Breast epithelium (tissue), 3 donors: ENCODE measurements around the gene PPM1H.

ENCODE experiments used
- POLR2A ChIP-seq: fragments of 450-650 bp; IDR thresholded peaks from one replicate; pipeline ENCODE4 v1.6.1; 2016; ENCODE audit warnings: antibody characterized with exemption, mild to moderate bottlenecking, moderate library complexity
- POLR2AphosphoS5 ChIP-seq, 3 donors: sonication (generic); formaldehyde crosslinking; IDR thresholded peaks; one replicate each; pipeline ENCODE4 v1.6.1; 2017; ENCODE audit warnings: antibody characterized with exemption in 3 of 3

DNA sequence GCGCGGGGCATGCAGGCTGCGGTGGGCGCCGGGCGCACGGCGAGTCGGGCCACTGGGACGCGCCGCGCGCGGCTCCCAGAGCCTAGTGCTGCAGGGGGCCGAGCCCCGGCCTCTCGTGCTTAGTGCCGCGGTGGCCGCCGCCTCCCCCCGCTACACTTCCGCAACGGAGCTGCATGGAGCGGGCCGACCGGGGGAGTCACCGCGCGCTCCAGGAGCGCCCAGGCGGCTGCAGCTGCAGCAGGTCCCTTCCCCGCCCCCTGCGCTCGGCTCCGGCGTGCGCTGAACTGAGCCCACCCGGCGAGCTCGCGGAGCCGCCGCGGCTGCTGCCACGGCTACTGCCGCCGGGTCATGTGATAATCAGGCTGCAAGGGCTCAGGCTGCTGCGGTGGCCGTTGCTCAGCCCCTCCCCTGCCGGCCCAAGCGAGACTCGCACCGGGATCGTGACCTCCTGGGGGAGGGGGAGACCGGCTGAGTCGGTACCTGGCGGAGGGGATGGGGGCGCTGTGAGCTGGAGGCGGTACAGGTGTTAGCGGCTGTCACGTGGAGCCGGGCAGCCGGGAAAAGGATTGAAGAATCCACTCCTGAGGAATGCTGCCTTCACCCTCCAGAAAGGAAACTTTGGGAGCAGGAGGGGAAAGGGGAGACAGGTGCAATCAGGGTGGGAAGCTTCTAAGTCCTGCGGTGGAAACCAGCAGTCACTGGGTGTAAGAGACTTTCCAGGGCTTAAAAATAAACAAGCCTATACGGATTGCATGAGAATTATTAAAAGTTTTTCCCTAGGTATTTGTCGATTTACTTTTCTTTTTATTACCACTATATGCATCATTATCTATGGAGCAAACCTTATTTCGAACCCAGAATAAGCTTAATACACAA, at the start of gene PPM1H:
- TF ChIP-seq POLR2AphosphoS5 (IDR thresholded peaks at IDR 0.05) (peak in 1 of 3 donors; percentile 53), POLR2A (no peak)
